MCF 10A (cell line): ENCODE results near the gene SYT11. TPM values are rescaled to one million over a fixed set of nuclear protein-coding genes. Genes with fewer than 3 reads are reported as not detected.

Source experiments
- BruUV-seq: library from RNA; stranded (reverse); fragments of 400-500 nt; replicated peaks from 2 replicates; lab custom pipeline; 2021; lab: Mats Ljungman, UMichigan
- CTCF ChIA-PET: fragments of 300-600 bp; sonication (Branson Sonifier 250); formaldehyde crosslinking; extraction: SDS; loops from one replicate; lab custom pipeline; 2021; ENCODE audit warnings: antibody characterized with exemption, inconsistent platforms; lab: Yijun Ruan, JAX
- POLR2A ChIA-PET: fragments of 300-600, 350-650 bp; sonication (Branson Sonifier 250); formaldehyde crosslinking; extraction: SDS; loops from one replicate; lab custom pipeline; 2020; ENCODE audit warnings: antibody characterized with exemption, inconsistent platforms; lab: Yijun Ruan, JAX
- DNase-seq: peaks from one replicate; pipeline ENCODE4 v3.0.0-alpha.2; 2018; ENCODE audit not compliant: unreplicated experiment
- H3K27ac Mint-ChIP-seq: one replicate; pipeline ENCODE4 v1.8.0; 2022; ENCODE audit warnings: mild to moderate bottlenecking, low read depth, mixed read lengths; ENCODE audit not compliant: unreplicated experiment
- H3K27me3 Mint-ChIP-seq: one replicate; pipeline ENCODE4 v1.8.0; 2022; ENCODE audit warnings: mixed read lengths; ENCODE audit not compliant: insufficient read depth, unreplicated experiment
- H3K36me3 Mint-ChIP-seq: one replicate; pipeline ENCODE4 v1.8.0; 2022; ENCODE audit warnings: mild to moderate bottlenecking, moderate library complexity, mixed read lengths; ENCODE audit not compliant: insufficient read depth, unreplicated experiment
- H3K4me1 Mint-ChIP-seq: one replicate; pipeline ENCODE4 v1.8.0; 2022; ENCODE audit warnings: mixed read lengths; ENCODE audit not compliant: insufficient read depth, unreplicated experiment
- H3K4me3 Mint-ChIP-seq: one replicate; pipeline ENCODE4 v1.8.0; 2022; ENCODE audit warnings: mild to moderate bottlenecking, moderate library complexity, mixed read lengths; ENCODE audit not compliant: unreplicated experiment
- H3K9me3 Mint-ChIP-seq: one replicate; pipeline ENCODE4 v1.8.0; 2022; ENCODE audit warnings: mixed read lengths; ENCODE audit not compliant: unreplicated experiment
- intact Hi-C: fragments of 100-400 bp; cut with micrococcal nuclease; formaldehyde crosslinking; loops from 2 replicates; pipeline ENCODE4 v1.14.1; 2022
- total RNA-seq: library from RNA; stranded (reverse); gene quantifications from 2 replicates; pipeline ENCODE4 v1.2.3, GENCODE V29; 2022
- TF ChIP-seq, protein P1 (sequence below): fragments of 200-600 bp; IDR thresholded peaks from one replicate; pipeline ENCODE4 v1.8.0; 2022; ENCODE audit warnings: antibody characterized with exemption, mild to moderate bottlenecking; ENCODE audit not compliant: unreplicated experiment

SYT11 gene
- total RNA-seq, 1 experiment from 2014 or later, result 0.14 TPM

GRCh38 chr1:155859881-155860871, 809 bp downstream of the SYT11 start:
- Mint-ChIP-seq H3K4me1 (peaks cover 15% of the 10 kb centered on the region), H3K27me3 (peaks cover 20% of the 10 kb centered on the region), H3K9me3 (no peaks in the 10 kb centered on the region), H3K27ac (no peak overlapping the region), H3K36me3 (peaks cover 4% of the 10 kb centered on the region), H3K4me3 (no peak overlapping the region)
- ChIA-PET CTCF (interaction anchor here (0.7 to 1.1 kb wide), 2 partner anchors 10 to 342 kb away, joined by 3 to 4 read pairs; no protein-coding TSS in a partner anchor), POLR2A (interaction anchor here (0.6 to 4.5 kb wide), 13 partner anchors 10 to 194 kb away, joined by 3 to 41 read pairs (median 4); partner anchors contain the start of genes KHDC4 and LAMTOR2)
- intact Hi-C loops, result loop anchor here (2.0 to 5.0 kb wide), 2 partner anchors 33 to 52 kb away; partner anchors contain the start of gene RIT1
- TF ChIP-seq, protein P1, sequence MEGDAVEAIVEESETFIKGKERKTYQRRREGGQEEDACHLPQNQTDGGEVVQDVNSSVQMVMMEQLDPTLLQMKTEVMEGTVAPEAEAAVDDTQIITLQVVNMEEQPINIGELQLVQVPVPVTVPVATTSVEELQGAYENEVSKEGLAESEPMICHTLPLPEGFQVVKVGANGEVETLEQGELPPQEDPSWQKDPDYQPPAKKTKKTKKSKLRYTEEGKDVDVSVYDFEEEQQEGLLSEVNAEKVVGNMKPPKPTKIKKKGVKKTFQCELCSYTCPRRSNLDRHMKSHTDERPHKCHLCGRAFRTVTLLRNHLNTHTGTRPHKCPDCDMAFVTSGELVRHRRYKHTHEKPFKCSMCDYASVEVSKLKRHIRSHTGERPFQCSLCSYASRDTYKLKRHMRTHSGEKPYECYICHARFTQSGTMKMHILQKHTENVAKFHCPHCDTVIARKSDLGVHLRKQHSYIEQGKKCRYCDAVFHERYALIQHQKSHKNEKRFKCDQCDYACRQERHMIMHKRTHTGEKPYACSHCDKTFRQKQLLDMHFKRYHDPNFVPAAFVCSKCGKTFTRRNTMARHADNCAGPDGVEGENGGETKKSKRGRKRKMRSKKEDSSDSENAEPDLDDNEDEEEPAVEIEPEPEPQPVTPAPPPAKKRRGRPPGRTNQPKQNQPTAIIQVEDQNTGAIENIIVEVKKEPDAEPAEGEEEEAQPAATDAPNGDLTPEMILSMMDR, result no peak
- DNase-seq, result no peak
- no TSS peak for BruUV-seq

GRCh38 chr1:155860970-155861510, 1.7 kb downstream of the SYT11 start:
- Mint-ChIP-seq H3K4me3 (no peak overlapping the region), H3K27me3 (peaks cover 20% of the 10 kb centered on the region), H3K4me1 (peaks cover 10% of the 10 kb centered on the region), H3K9me3 (no peaks in the 10 kb centered on the region), H3K27ac (no peak overlapping the region), H3K36me3 (no peaks in the 10 kb centered on the region)
- TF ChIP-seq, protein P1, result no peak
- no peak for DNase-seq
- intact Hi-C loops, result no loop called here
- ChIA-PET CTCF (interaction anchor here (0.7 kb wide), 2 partner anchors 44 to 343 kb away, joined by 3 read pairs; no protein-coding TSS in a partner anchor), POLR2A (interaction anchor here (0.5 to 1.6 kb wide), 3 partner anchors 31 to 74 kb away, joined by 3 to 5 read pairs (median 5); no protein-coding TSS in a partner anchor)
- BruUV-seq, result no TSS peak

DNA sequence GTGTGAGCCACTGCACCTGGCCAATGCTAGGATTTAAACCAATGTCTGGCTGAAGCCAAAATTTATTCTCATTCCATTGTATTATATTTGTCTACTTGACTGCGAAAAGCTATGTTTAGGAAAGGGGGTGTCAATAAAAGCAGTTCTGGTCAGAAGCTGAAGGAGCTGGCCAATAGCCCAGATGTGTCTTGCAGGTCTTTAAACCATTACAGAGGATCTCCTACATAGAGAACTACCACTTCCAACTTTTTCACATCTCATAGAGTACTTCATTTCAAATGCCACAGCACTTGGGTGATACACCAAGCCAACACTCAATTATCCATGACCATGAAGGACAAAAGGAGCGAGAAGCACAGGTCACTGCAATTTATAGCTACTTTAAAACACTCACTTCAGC, 2.5 kb downstream of the SYT11 start:
- TF ChIP-seq, protein P1, result no peak
- H3K27me3 Mint-ChIP-seq, result peaks cover 20% of the 10 kb centered on the region
- H3K36me3 Mint-ChIP-seq, result no peaks in the 10 kb centered on the region
- intact Hi-C loops, result no loop called here
- POLR2A ChIA-PET, result interaction anchor here (0.6 to 1.6 kb wide), 4 partner anchors 30 to 1468 kb away, joined by 3 to 5 read pairs (median 4); partner anchors contain the start of gene KHDC4
- no peak overlapping the region for H3K27ac Mint-ChIP-seq
- BruUV-seq, result no TSS peak
- H3K4me1 Mint-ChIP-seq, result peaks cover 5% of the 10 kb centered on the region
- H3K4me3 Mint-ChIP-seq, result no peak overlapping the region
- CTCF ChIA-PET, result interaction anchor here (0.6 to 0.8 kb wide), 4 partner anchors 43 to 1381 kb away, joined by 3 read pairs; no protein-coding TSS in a partner anchor
- no peak for DNase-seq
- no peaks in the 10 kb centered on the region for H3K9me3 Mint-ChIP-seq
